Endodermal cell (in vitro differentiated cells): Measurements from ENCODE around the gene USP33. TPM values are rescaled to one million over a fixed set of nuclear protein-coding genes. Genes with fewer than 3 reads are reported as not detected.
"Not testable (repeated sequence)": the region's sequence is repeated elsewhere in the genome, so short reads cannot be mapped to it uniquely, and the experiment has no call there.

Experiments
- DNase-seq: peaks from one replicate; pipeline ENCODE4 v3.0.0-alpha.2; 2017
- H3K27ac ChIP-seq: 2 replicates; pipeline ENCODE4 v1.5.1; 2013; ENCODE audit warnings: mild to moderate bottlenecking, low read depth, low read length, moderate library complexity
- H3K27me3 ChIP-seq: 2 replicates; pipeline ENCODE4 v1.6.1; 2013; ENCODE audit warnings: mild to moderate bottlenecking, low read length, moderate library complexity; ENCODE audit not compliant: insufficient read depth, control insufficient read depth, poor library complexity, severe bottlenecking
- H3K36me3 ChIP-seq: 2 replicates; pipeline ENCODE4 v1.7.0; 2013; ENCODE audit warnings: mild to moderate bottlenecking, low read length, moderate library complexity; ENCODE audit not compliant: control insufficient read depth, insufficient read depth
- H3K4me1 ChIP-seq: one replicate; pipeline ENCODE4 v1.7.0; 2013; ENCODE audit warnings: low read length; ENCODE audit not compliant: control insufficient read depth, insufficient read depth
- H3K4me3 ChIP-seq: 2 replicates; pipeline ENCODE4 v1.5.1; 2013; ENCODE audit warnings: mild to moderate bottlenecking, low read length, moderate library complexity
- H3K9ac ChIP-seq: 2 replicates; pipeline ENCODE4 v1.6.1; 2013; ENCODE audit warnings: mild to moderate bottlenecking, low read length, moderate library complexity; ENCODE audit not compliant: poor library complexity, severe bottlenecking; ENCODE audit errors: extremely low read depth
- H3K9me3 ChIP-seq: 2 replicates; pipeline ENCODE4 v1.6.1; 2013; ENCODE audit warnings: mild to moderate bottlenecking, low read length, moderate library complexity; ENCODE audit not compliant: control insufficient read depth
- H3K27ac Mint-ChIP-seq: 2 replicates; pipeline ENCODE4 v1.8.0; 2020; ENCODE audit warnings: mixed read lengths
- H3K27me3 Mint-ChIP-seq: 2 replicates; pipeline ENCODE4 v1.8.0; 2021; ENCODE audit warnings: mild to moderate bottlenecking, mixed read lengths; ENCODE audit not compliant: insufficient read depth
- H3K36me3 Mint-ChIP-seq: 2 replicates; pipeline ENCODE4 v1.8.0; 2020; ENCODE audit warnings: low read depth, mixed read lengths
- H3K4me1 Mint-ChIP-seq: 2 replicates; pipeline ENCODE4 v1.8.0; 2020; ENCODE audit warnings: mixed read lengths
- H3K4me3 Mint-ChIP-seq: 2 replicates; pipeline ENCODE4 v1.8.0; 2020; ENCODE audit warnings: mild to moderate bottlenecking, moderate library complexity, mixed read lengths
- H3K9me3 Mint-ChIP-seq: 2 replicates; pipeline ENCODE4 v1.8.0; 2020; ENCODE audit warnings: mild to moderate bottlenecking, mixed read lengths
- WGBS, 2 experiments: methylation state at CpG; one replicate each; pipeline versions ENCODE4 v1.1.5 to v1.1.7; 2013; ENCODE audit warnings: missing lambda C conversion rate in 2 of 2, mixed read lengths in 1 of 2; ENCODE audit not compliant: insufficient coverage in 1 of 2, insufficient read length in 1 of 2; 5-methylcytosine and 5-hydroxymethylcytosine counted together
- total RNA-seq, 2 donors: library from RNA; stranded (reverse); fragmentation: NEBNext Ultra II Directional in 1 of 2; extraction: Animal tissue kit (Norgen Biotek cat#: 25700) in 1 of 2; gene quantifications; 2 replicates in 1 of 2; 3 replicates in 1 of 2; pipeline ENCODE4 v1.2.1, GENCODE V29; 2021
- TF ChIP-seq, protein P1 (sequence below): fragments of 200-600 bp; sonication (generic); conservative IDR thresholded peaks from 2 replicates; pipeline ENCODE4 v1.5.0; 2021; ENCODE audit warnings: antibody characterized with exemption, mild to moderate bottlenecking

The USP33 gene
- total RNA-seq, 2 donors from 2014 or later = 61.8 to 67.6 TPM

DNA sequence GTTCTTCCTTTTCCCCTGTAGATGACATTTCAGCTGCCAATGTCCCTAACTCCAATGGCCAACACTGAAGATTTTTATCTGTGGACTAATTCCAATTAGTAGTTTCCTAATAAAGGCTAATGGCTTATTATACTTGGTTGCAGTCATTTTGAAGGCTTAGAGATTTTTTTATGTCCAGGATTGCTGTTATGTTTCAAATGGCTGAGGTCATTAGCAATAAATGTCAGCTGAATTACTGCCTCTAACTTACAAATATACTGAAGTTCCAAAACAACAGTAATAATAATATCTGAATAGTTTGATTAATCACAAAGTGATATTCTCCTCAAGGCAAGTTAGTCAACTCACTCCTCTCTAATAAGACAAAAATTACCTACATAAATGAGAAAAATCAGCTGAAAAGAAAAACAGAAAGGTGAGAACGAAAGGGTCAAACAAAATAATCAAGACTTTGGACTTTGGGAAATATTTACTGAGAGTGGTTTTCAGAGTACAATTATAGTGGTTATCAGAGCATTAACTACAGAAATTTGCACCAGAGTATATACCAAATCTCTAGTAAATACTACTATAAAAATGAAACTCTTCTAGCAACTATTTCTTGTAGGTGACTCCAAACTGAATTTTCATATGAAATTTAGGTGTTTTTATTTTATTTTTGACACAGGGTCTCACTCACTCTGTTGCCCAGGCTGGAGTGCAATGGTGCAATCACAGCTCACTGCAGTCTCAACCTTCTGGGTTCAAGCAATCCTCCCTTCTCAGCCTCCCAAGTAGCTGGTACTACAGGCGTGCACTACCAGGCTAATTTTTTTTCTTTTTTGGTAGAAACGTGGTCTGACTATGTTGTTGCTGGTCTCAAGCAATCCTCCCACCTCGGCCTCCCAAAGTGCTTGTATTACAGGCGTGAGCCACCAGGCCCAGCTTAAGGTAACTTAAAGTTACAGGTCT lies 80.7 kb downstream of the USP33 start:
- H3K27me3 Mint-ChIP-seq = no peaks in the 10 kb centered on the region
- H3K9me3 Mint-ChIP-seq = no peaks in the 10 kb centered on the region
- no peaks in the 10 kb centered on the region for H3K9me3 ChIP-seq
- TF ChIP-seq, protein P1, sequence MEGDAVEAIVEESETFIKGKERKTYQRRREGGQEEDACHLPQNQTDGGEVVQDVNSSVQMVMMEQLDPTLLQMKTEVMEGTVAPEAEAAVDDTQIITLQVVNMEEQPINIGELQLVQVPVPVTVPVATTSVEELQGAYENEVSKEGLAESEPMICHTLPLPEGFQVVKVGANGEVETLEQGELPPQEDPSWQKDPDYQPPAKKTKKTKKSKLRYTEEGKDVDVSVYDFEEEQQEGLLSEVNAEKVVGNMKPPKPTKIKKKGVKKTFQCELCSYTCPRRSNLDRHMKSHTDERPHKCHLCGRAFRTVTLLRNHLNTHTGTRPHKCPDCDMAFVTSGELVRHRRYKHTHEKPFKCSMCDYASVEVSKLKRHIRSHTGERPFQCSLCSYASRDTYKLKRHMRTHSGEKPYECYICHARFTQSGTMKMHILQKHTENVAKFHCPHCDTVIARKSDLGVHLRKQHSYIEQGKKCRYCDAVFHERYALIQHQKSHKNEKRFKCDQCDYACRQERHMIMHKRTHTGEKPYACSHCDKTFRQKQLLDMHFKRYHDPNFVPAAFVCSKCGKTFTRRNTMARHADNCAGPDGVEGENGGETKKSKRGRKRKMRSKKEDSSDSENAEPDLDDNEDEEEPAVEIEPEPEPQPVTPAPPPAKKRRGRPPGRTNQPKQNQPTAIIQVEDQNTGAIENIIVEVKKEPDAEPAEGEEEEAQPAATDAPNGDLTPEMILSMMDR = no peak
- WGBS, 2 experiments = 91 to 100% methylated on average over 2 to 5 of the region's 5 CpGs
- H3K36me3 Mint-ChIP-seq = no peaks in the 10 kb centered on the region
- H3K27ac Mint-ChIP-seq = no peak overlapping the region
- no peak overlapping the region for H3K9ac ChIP-seq
- peaks cover 12% of the 10 kb centered on the region for H3K4me1 Mint-ChIP-seq
- H3K4me3 Mint-ChIP-seq = no peak overlapping the region
- peaks cover 9% of the 10 kb centered on the region for H3K36me3 ChIP-seq
- H3K4me1 ChIP-seq = no peaks in the 10 kb centered on the region
- no peaks in the 10 kb centered on the region for H3K27me3 ChIP-seq
- no peak for DNase-seq
- no peak overlapping the region for H3K4me3 ChIP-seq
- no peak overlapping the region for H3K27ac ChIP-seq

DNA sequence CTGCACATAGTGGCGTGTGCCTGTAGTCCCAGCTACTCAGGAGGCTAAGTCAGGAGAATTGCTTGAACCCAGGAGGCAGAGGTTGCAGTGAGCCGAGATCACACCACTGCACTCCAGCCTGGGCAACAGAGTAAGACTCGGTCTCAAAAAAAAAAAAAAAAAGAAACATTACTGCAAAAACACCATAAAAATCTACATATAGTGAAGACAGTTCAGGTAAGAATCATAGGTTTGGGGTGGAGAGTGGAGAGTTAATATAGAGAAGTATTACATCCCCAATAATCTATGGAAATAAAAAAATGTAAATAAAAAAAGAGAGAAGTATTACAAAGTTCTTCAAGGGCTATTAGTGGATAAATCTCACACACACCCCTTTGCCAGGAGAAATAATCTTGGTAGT lies 84.8 kb downstream of the USP33 start:
- not testable (repeated sequence) for H3K27me3 ChIP-seq, H3K36me3 ChIP-seq, H3K9me3 ChIP-seq, H3K27ac ChIP-seq, H3K27me3 Mint-ChIP-seq, H3K36me3 Mint-ChIP-seq, H3K4me3 ChIP-seq, H3K9ac ChIP-seq, H3K4me3 Mint-ChIP-seq, DNase-seq, H3K4me1 Mint-ChIP-seq, H3K27ac Mint-ChIP-seq, H3K9me3 Mint-ChIP-seq, H3K4me1 ChIP-seq
- WGBS, 2 experiments = 86 to 89% methylated on average over 1 of the region's 3 CpGs

DNA sequence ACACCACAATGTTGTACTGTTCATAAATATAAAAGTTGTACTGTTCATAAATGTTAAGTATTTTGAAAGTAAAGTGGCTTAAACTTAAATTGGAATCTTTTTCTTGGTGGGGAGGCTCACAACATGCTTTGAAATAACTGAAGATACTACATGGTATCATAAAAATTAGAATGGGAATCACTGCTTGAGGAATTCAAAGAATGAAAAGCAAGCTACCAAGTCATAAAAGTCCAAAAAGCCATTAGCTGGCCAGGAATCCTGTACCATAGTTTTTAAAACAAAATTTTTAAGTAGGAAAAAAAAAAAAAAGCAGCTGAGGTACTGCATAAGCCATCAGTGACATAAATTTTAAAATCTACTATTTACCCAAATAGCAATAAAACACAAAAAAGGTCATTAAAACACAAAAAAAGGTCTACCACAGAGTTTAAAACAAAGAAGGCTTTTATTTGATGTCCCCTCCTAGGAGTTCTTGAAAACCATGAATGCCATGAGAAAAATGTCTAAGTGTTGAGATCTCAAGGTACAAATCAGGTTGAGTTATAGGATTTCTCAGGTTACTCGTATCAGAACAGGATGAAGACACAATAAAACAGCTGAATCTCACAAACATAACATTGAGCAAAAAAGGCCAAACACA lies 85.8 kb downstream of the USP33 start:
- Histone ChIP-seq H3K4me3 (no peak overlapping the region), H3K4me1 (no peaks in the 10 kb centered on the region), H3K27ac (no peak overlapping the region), H3K36me3 (peaks cover 9% of the 10 kb centered on the region), H3K9me3 (no peaks in the 10 kb centered on the region), H3K27me3 (no peaks in the 10 kb centered on the region), H3K9ac (no peak overlapping the region)
- Mint-ChIP-seq H3K36me3 (no peaks in the 10 kb centered on the region), H3K27me3 (no peaks in the 10 kb centered on the region), H3K4me3 (no peak overlapping the region), H3K4me1 (peaks cover 7% of the 10 kb centered on the region), H3K9me3 (no peaks in the 10 kb centered on the region), H3K27ac (no peak overlapping the region)
- 90% methylated on average over 1 of the region's 1 CpG; no CpG with 5 or more reads in 1 of the 2 experiments for WGBS, 2 experiments
- DNase-seq = no peak
- TF ChIP-seq, protein P1 = no peak
